Neural cell (in vitro differentiated cells): ENCODE data around the gene PRKCSH. TPM values are rescaled to one million over a fixed set of nuclear protein-coding genes. Genes with fewer than 3 reads are reported as not detected.

Experiments used
- H2AFZ ChIP-seq: fragments of 200-600, 300-800 bp; sonication (generic), shearing (Covaris generic); 2 replicates; pipeline ENCODE4 v1.6.0; 2014; ENCODE audit warnings: low read depth, mild to moderate bottlenecking, antibody characterized with exemption, low read length, moderate library complexity
- H3F3A ChIP-seq: fragments of 200-600 bp; shearing (Covaris generic); 2 replicates; pipeline ENCODE4 v1.6.1; 2016; ENCODE audit warnings: mild to moderate bottlenecking, moderate library complexity, mixed read lengths, antibody characterized with exemption, low read length; ENCODE audit not compliant: insufficient read depth, poor library complexity, severe bottlenecking
- H3K27ac ChIP-seq: fragments of 200-600, 300-800 bp; sonication (generic), shearing (Covaris generic); 2 replicates; pipeline ENCODE4 v1.5.1; 2014; ENCODE audit warnings: mild to moderate bottlenecking, low read length, moderate library complexity
- H3K27me3 ChIP-seq: fragments of 300-800, 200-600 bp; sonication (generic), shearing (Covaris generic); 2 replicates; pipeline ENCODE4 v1.6.0; 2014; ENCODE audit warnings: mild to moderate bottlenecking, low read depth, low read length, moderate library complexity; ENCODE audit not compliant: insufficient read depth
- H3K36me3 ChIP-seq: fragments of 300-800, 200-600 bp; sonication (generic), shearing (Covaris generic); 2 replicates; pipeline ENCODE4 v1.5.1; 2014; ENCODE audit warnings: mild to moderate bottlenecking, antibody characterized with exemption, low read length, moderate library complexity; ENCODE audit not compliant: insufficient read depth
- H3K4me2 ChIP-seq: fragments of 300-800, 200-600 bp; sonication (generic), shearing (Covaris generic); 2 replicates; pipeline ENCODE4 v1.6.0; 2014; ENCODE audit warnings: mild to moderate bottlenecking, low read length
- H3K4me3 ChIP-seq: fragments of 300-800, 200-600 bp; sonication (generic), shearing (Covaris generic); 2 replicates; pipeline ENCODE4 v1.5.1; 2014; ENCODE audit warnings: mild to moderate bottlenecking, low read length, moderate library complexity
- H3K79me2 ChIP-seq: fragments of 200-600 bp; shearing (Covaris generic); replicated peaks from 2 replicates; pipeline ENCODE4 v1.6.0; 2014; ENCODE audit warnings: mild to moderate bottlenecking, low read length, moderate library complexity; ENCODE audit not compliant: insufficient read depth
- H3K9ac ChIP-seq: fragments of 300-800, 200-600 bp; sonication (generic), shearing (Covaris generic); 2 replicates; pipeline ENCODE4 v1.6.1; 2016; ENCODE audit warnings: mild to moderate bottlenecking, low read length, mixed read lengths
- H3K9me2 ChIP-seq: fragments of 200-600 bp; shearing (Covaris generic); 2 replicates; pipeline ENCODE4 v1.6.1; 2016; ENCODE audit warnings: mild to moderate bottlenecking, low read length, mixed read lengths; ENCODE audit not compliant: insufficient read depth
- H3K9me3 ChIP-seq: fragments of 200-600, 300-800 bp; sonication (generic), shearing (Covaris generic); 2 replicates; pipeline ENCODE4 v1.6.1; 2016; ENCODE audit warnings: mild to moderate bottlenecking, mixed run types, low read length, moderate library complexity, mixed read lengths
- H4K20me1 ChIP-seq: fragments of 200-600 bp; shearing (Covaris generic); 2 replicates; pipeline ENCODE4 v1.6.1; 2016; ENCODE audit warnings: mild to moderate bottlenecking, mixed run types; ENCODE audit not compliant: insufficient read depth
- EP300 ChIP-seq: fragments of 450-650 bp; conservative IDR thresholded peaks from 2 replicates; pipeline ENCODE4 v1.6.1; 2014; ENCODE audit warnings: antibody characterized with exemption, mild to moderate bottlenecking, moderate library complexity; ENCODE audit not compliant: poor library complexity, severe bottlenecking
- EZH2 ChIP-seq: fragments of 200-600, 300-800 bp; shearing (Covaris generic), sonication (generic); IDR thresholded peaks from 2 replicates; pipeline ENCODE4 v1.6.1; 2014; ENCODE audit warnings: antibody characterized with exemption, low read length, borderline replicate concordance, mild to moderate bottlenecking; ENCODE audit not compliant: insufficient read depth, poor library complexity, severe bottlenecking
- MXI1 ChIP-seq: fragments of 450-650 bp; conservative IDR thresholded peaks from 2 replicates; pipeline ENCODE4 v1.6.1; 2014; ENCODE audit warnings: antibody characterized with exemption, mild to moderate bottlenecking; ENCODE audit not compliant: poor library complexity, severe bottlenecking
- POLR2AphosphoS5 ChIP-seq: IDR thresholded peaks from 2 replicates; pipeline ENCODE4 v1.6.1; 2012
- RAD21 ChIP-seq: fragments of 450-650 bp; conservative IDR thresholded peaks from 2 replicates; pipeline ENCODE4 v1.6.1; 2014; ENCODE audit warnings: antibody characterized with exemption, mild to moderate bottlenecking, moderate library complexity
- SMC3 ChIP-seq: fragments of 450-650 bp; conservative IDR thresholded peaks from 2 replicates; pipeline ENCODE4 v1.6.1; 2014; ENCODE audit warnings: antibody characterized with exemption, mild to moderate bottlenecking, moderate library complexity; ENCODE audit not compliant: poor library complexity
- TAF1 ChIP-seq: IDR thresholded peaks from 2 replicates; pipeline ENCODE4 v1.6.1; 2012; ENCODE audit warnings: low read depth
- polyA plus RNA-seq: library from polyadenylated mRNA; depleted of rRNA; stranded (reverse); fragments of >200 nt; gene quantifications from 2 replicates; pipeline ENCODE4 v1.2.3, GENCODE V29; 2014
- TF ChIP-seq, protein P1 (sequence below): IDR thresholded peaks from 2 replicates; pipeline ENCODE4 v1.6.1; 2012; ENCODE audit warnings: borderline replicate concordance
- TF ChIP-seq, protein P2 (sequence below): fragments of 450-650 bp; IDR thresholded peaks from 2 replicates; pipeline ENCODE4 v1.5.1; 2014; ENCODE audit warnings: antibody characterized with exemption, mild to moderate bottlenecking, moderate library complexity; ENCODE audit not compliant: poor library complexity, severe bottlenecking

The PRKCSH gene
- polyA plus RNA-seq, 1 donor from 2014 or later = 29.6 TPM

DNA sequence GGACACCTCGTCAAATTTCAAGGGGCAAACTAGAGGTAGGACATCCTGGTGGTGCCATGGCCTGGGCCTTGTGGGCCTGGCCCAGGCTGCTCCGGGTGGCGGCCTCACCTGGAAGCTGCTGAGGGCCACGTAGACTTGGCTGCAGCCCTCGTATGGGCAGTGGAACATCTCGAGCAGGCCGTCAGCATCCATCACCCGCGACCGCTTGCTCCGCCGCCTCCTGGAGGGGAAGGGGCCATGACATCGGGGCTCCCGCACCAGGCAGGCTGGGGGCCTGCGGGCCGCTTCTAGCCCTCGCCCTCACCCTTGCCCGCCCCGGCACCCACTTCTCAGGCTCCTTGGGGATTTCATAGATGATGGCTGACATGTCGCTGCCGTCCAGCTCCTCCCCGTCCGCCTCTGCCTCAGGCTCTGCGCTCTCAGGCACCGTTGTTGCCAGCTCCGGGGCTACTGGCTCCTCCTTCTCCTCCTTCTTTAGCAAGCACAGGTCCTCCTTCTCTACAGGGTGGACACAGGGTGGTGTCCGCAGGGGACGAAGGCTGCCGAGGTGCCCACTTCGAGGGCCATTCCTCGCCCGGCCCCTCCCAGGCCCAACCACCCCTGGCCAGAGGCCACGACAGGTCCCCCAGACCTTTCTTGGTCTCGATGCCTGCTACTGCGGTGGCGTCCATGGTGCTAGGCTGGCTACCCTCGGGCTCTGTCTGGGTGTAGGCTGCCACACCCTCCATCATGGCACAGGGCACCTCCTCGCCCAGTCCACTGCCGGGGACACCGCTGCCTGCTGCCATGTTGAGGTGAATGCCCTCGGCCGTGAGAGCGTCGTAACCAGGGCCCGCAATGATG lies 51.4 kb downstream of the PRKCSH start:
- no peaks in the 10 kb centered on the region for H4K20me1 ChIP-seq

DNA sequence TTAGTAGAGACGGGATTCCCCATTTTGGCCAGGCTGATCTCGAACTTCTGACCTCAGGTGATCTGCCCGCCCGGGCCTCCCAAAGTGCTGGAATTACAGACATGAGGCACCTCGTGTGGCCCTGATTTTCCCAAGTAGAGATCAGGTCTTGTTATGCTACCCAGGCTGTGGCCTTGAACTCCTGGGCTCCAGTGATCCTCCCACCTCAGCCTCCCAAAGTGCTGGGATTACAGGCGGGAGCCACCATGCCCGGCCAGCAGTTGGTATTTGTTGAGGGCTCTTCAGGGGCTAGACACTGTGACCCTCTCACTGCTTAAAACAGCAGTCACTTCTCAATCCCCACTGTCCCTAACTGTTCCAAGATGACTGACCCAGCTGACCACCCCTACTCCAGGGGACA lies 53.9 kb downstream of the PRKCSH start:
- no peak overlapping the region for H2AFZ ChIP-seq
- H3K9me3 ChIP-seq = no peaks in the 10 kb centered on the region
- H3K79me2 ChIP-seq = no peaks in the 10 kb centered on the region
- no peak overlapping the region for H3K27ac ChIP-seq
- H3K4me2 ChIP-seq = no peak overlapping the region
- H3K9me2 ChIP-seq = no peaks in the 10 kb centered on the region
- no peak overlapping the region for H3K9ac ChIP-seq
- no peaks in the 10 kb centered on the region for H3K36me3 ChIP-seq
- no peaks in the 10 kb centered on the region for H3K27me3 ChIP-seq
- TF ChIP-seq RAD21 (no peak), TAF1 (no peak), MXI1 (no peak), SMC3 (no peak), POLR2AphosphoS5 (no peak), EZH2 (no peak), EP300 (no peak)
- TF ChIP-seq, protein P1, sequence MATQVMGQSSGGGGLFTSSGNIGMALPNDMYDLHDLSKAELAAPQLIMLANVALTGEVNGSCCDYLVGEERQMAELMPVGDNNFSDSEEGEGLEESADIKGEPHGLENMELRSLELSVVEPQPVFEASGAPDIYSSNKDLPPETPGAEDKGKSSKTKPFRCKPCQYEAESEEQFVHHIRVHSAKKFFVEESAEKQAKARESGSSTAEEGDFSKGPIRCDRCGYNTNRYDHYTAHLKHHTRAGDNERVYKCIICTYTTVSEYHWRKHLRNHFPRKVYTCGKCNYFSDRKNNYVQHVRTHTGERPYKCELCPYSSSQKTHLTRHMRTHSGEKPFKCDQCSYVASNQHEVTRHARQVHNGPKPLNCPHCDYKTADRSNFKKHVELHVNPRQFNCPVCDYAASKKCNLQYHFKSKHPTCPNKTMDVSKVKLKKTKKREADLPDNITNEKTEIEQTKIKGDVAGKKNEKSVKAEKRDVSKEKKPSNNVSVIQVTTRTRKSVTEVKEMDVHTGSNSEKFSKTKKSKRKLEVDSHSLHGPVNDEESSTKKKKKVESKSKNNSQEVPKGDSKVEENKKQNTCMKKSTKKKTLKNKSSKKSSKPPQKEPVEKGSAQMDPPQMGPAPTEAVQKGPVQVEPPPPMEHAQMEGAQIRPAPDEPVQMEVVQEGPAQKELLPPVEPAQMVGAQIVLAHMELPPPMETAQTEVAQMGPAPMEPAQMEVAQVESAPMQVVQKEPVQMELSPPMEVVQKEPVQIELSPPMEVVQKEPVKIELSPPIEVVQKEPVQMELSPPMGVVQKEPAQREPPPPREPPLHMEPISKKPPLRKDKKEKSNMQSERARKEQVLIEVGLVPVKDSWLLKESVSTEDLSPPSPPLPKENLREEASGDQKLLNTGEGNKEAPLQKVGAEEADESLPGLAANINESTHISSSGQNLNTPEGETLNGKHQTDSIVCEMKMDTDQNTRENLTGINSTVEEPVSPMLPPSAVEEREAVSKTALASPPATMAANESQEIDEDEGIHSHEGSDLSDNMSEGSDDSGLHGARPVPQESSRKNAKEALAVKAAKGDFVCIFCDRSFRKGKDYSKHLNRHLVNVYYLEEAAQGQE = no peak
- TF ChIP-seq, protein P2, sequence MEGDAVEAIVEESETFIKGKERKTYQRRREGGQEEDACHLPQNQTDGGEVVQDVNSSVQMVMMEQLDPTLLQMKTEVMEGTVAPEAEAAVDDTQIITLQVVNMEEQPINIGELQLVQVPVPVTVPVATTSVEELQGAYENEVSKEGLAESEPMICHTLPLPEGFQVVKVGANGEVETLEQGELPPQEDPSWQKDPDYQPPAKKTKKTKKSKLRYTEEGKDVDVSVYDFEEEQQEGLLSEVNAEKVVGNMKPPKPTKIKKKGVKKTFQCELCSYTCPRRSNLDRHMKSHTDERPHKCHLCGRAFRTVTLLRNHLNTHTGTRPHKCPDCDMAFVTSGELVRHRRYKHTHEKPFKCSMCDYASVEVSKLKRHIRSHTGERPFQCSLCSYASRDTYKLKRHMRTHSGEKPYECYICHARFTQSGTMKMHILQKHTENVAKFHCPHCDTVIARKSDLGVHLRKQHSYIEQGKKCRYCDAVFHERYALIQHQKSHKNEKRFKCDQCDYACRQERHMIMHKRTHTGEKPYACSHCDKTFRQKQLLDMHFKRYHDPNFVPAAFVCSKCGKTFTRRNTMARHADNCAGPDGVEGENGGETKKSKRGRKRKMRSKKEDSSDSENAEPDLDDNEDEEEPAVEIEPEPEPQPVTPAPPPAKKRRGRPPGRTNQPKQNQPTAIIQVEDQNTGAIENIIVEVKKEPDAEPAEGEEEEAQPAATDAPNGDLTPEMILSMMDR = no peak
- H3F3A ChIP-seq = no peaks in the 10 kb centered on the region
- H4K20me1 ChIP-seq = no peaks in the 10 kb centered on the region
- H3K4me3 ChIP-seq = no peak overlapping the region

More for the DNA sequence above, 51.4 kb downstream of the PRKCSH start:
- Histone ChIP-seq H2AFZ (no peak overlapping the region), H3K27ac (no peak overlapping the region), H3K27me3 (no peaks in the 10 kb centered on the region), H3K4me2 (no peak overlapping the region), H3K36me3 (no peaks in the 10 kb centered on the region), H3K4me3 (no peak overlapping the region), H3K9me2 (no peaks in the 10 kb centered on the region), H3K9me3 (no peaks in the 10 kb centered on the region), H3K79me2 (no peaks in the 10 kb centered on the region), H3F3A (no peaks in the 10 kb centered on the region), H3K9ac (no peak overlapping the region)
- no peak for TF ChIP-seq SMC3
- TF ChIP-seq, protein P2 = no peak
- no peak for TF ChIP-seq TAF1
